ENCODE results near the gene ZNF486. TPM values are rescaled to one million over a fixed set of nuclear protein-coding genes. Genes with fewer than 3 reads are reported as not detected.

Gene ZNF486
- total RNA-seq, 4 donors from 2014 or later = 1.3 to 8.8 (median 3.5) TPM

Small RNAs within 50 kb of the gene (small RNA-seq; reads per million reads assigned to genes)
- gene AC011447.4 = 0 reads per million in 4 donors

Other genes with a start within 250 kb of the ZNF486 start
- gene ZNF682, start 127.7 kb upstream of the ZNF486 start, total RNA-seq = 1 to 10 TPM in 3 of 4 donors, under 1 TPM in 1; 0.73 to 3.1 (median 2.6) TPM
- 1 to 10 TPM in 3 of 4 donors, under 1 TPM in 1; 0.57 to 2.3 (median 1.5) TPM for gene ZNF90, start 89.2 kb upstream of the ZNF486 start, total RNA-seq

All from esophagus squamous epithelium (tissue), 4 donors.